Keratinocyte (primary cell): ENCODE measurements around the gene KLHL2.

Experiments used
- EZH2 ChIP-seq: IDR thresholded peaks from one replicate; pipeline ENCODE4 v1.6.1; 2012; ENCODE audit warnings: inconsistent platforms, mild to moderate bottlenecking, low read length, moderate library complexity
- TF ChIP-seq, protein P1 (sequence below), 3 experiments: IDR thresholded peaks in 1 of 3; conservative IDR thresholded peaks in 1 of 3; optimal IDR thresholded peaks in 1 of 3; 2 replicates in 2 of 3; 3 replicates in 1 of 3; pipeline versions ENCODE3 to v1.5.1; 2011; ENCODE audit warnings: low read length in 3 of 3, mild to moderate bottlenecking in 3 of 3, moderate library complexity in 2 of 3, control low read depth in 1 of 3, inconsistent platforms in 1 of 3; ENCODE audit not compliant: insufficient read depth in 2 of 3; ENCODE audit errors: extremely low read depth in 1 of 3

DNA sequence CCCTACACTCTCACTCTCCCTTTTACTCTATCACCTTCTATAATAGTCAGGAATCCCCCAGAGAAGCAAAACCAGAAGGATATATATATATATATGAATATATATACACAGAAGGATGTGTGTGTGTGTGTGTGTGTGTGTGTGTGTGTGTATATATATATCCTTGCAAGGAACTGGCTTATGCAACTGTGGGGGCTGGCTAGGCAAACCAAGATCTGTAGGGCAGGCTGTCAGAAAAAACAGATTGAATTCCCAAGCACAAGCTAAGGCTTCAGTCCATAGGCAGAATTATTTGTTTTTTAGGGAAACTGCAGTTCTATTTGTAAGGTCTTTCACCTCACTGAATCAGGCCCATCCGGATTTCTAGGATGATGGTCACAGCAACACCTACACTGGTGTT is 13.0 kb upstream of the KLHL2 start:
- TF ChIP-seq, protein P1, sequence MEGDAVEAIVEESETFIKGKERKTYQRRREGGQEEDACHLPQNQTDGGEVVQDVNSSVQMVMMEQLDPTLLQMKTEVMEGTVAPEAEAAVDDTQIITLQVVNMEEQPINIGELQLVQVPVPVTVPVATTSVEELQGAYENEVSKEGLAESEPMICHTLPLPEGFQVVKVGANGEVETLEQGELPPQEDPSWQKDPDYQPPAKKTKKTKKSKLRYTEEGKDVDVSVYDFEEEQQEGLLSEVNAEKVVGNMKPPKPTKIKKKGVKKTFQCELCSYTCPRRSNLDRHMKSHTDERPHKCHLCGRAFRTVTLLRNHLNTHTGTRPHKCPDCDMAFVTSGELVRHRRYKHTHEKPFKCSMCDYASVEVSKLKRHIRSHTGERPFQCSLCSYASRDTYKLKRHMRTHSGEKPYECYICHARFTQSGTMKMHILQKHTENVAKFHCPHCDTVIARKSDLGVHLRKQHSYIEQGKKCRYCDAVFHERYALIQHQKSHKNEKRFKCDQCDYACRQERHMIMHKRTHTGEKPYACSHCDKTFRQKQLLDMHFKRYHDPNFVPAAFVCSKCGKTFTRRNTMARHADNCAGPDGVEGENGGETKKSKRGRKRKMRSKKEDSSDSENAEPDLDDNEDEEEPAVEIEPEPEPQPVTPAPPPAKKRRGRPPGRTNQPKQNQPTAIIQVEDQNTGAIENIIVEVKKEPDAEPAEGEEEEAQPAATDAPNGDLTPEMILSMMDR (optimal IDR thresholded peaks at IDR 0.05 in 1 of 3, IDR thresholded peaks at IDR 0.05 in 1 of 3, conservative IDR thresholded peaks at IDR 0.05 in 1 of 3; ENCODE audit: extremely low read depth in 1 of 3, insufficient read depth in 2 of 3, low read length in 3 of 3), result no peak
- no peak for TF ChIP-seq EZH2
